Panc1 (cell line): ENCODE results near the gene KANK4. TPM values are rescaled to one million over a fixed set of nuclear protein-coding genes. Genes with fewer than 3 reads are reported as not detected.

Experiments used
- ATAC-seq: fragments of 200-7000 bp; cut with Tn5 transposase; 2 replicates; pipeline ENCODE4 v1.9.1; 2020; ENCODE audit warnings: mild to moderate bottlenecking, moderate library complexity
- BruUV-seq: library from RNA; stranded (reverse); fragments of 400-500 nt; replicated peaks from 2 replicates; lab custom pipeline; 2021; lab: Mats Ljungman, UMichigan
- CTCF ChIA-PET: fragments of 300-600 bp; sonication (Branson Sonifier 250); formaldehyde crosslinking; loops from one replicate; lab custom pipeline; 2022; ENCODE audit warnings: antibody characterized with exemption; lab: Charles Lee
- POLR2A ChIA-PET: fragments of 300-600 bp; sonication (Branson Sonifier 250); formaldehyde crosslinking; loops from one replicate; lab custom pipeline; 2022; ENCODE audit warnings: antibody characterized with exemption; lab: Charles Lee
- DNase-seq: peaks from one replicate; pipeline ENCODE4 v3.0.0-alpha.2; 2010; ENCODE audit warnings: low read depth, low spot score
- H3K27ac ChIP-seq: 2 replicates; pipeline ENCODE4 v1.5.1; 2011; ENCODE audit warnings: mild to moderate bottlenecking, low read length, inconsistent platforms
- H3K27me3 ChIP-seq: fragments of 200-500 bp; sonication (Bioruptor generic); 2 replicates; pipeline ENCODE4 v1.6.0; 2014; ENCODE audit warnings: low read length, inconsistent platforms; ENCODE audit not compliant: control insufficient read depth, insufficient read depth
- H3K36me3 ChIP-seq: fragments of 200-500 bp; sonication (Bioruptor generic); 2 replicates; pipeline ENCODE4 v1.5.1; 2014; ENCODE audit warnings: inconsistent platforms, mild to moderate bottlenecking, low read length, moderate library complexity; ENCODE audit not compliant: control insufficient read depth, insufficient read depth
- H3K4me1 ChIP-seq: 2 replicates; pipeline ENCODE4 v1.5.1; 2011; ENCODE audit warnings: inconsistent platforms, mild to moderate bottlenecking, low read length, moderate library complexity; ENCODE audit not compliant: control insufficient read depth, insufficient read depth
- H3K4me3 ChIP-seq, 2 experiments: 2 replicates each; pipeline ENCODE4 v1.5.1; 2011 to 2012; ENCODE audit warnings: low read depth in 2 of 2, low read length in 2 of 2, mild to moderate bottlenecking in 2 of 2, inconsistent platforms in 1 of 2, moderate library complexity in 1 of 2
- H3K9me3 ChIP-seq: fragments of 200-500 bp; sonication (Bioruptor generic); 2 replicates; pipeline ENCODE4 v1.5.1; 2014; ENCODE audit warnings: low read depth, mild to moderate bottlenecking, inconsistent platforms, low read length, moderate library complexity; ENCODE audit not compliant: control insufficient read depth, insufficient read depth
- POLR2AphosphoS5 ChIP-seq: IDR thresholded peaks from 2 replicates; pipeline ENCODE4 v1.6.1; 2012; ENCODE audit warnings: mild to moderate bottlenecking, low read depth, low read length, moderate library complexity
- REST ChIP-seq, 2 experiments: IDR thresholded peaks; 2 replicates each; pipeline ENCODE4 v1.6.1; 2011 to 2012; ENCODE audit warnings: low read depth in 2 of 2, control low read depth in 1 of 2, low read length in 1 of 2, mild to moderate bottlenecking in 1 of 2, moderate library complexity in 1 of 2; ENCODE audit not compliant: insufficient read depth in 1 of 2
- SIN3A ChIP-seq: IDR thresholded peaks from 2 replicates; pipeline ENCODE4 v1.6.1; 2012; ENCODE audit warnings: low read depth, mild to moderate bottlenecking, low read length, moderate library complexity, borderline replicate concordance; ENCODE audit not compliant: insufficient read depth
- TCF7L2 ChIP-seq: IDR thresholded peaks from 2 replicates; pipeline ENCODE4 v1.6.1; 2011; ENCODE audit warnings: mild to moderate bottlenecking, low read depth, low read length, inconsistent platforms
- in situ Hi-C: cut with HindIII; loops from 2 replicates; pipeline ENCODE4 v1.10.0; 2016; ENCODE audit warnings: low sequenced_read_pairs, low pct_unique_long_range_greater_than_20kb
- intact Hi-C: fragments of 100-400 bp; cut with micrococcal nuclease; formaldehyde crosslinking; loops from one replicate; pipeline ENCODE4 v1.10.0; 2022; ENCODE audit not compliant: unreplicated experiment
- total RNA-seq: library from RNA; stranded (reverse); gene quantifications from one replicate; pipeline ENCODE4 v1.2.1, GENCODE V29; 2021; ENCODE audit not compliant: unreplicated experiment
- TF ChIP-seq, protein P1 (sequence below): fragments of 450-650 bp; IDR thresholded peaks from 2 replicates; pipeline ENCODE4 v1.5.1; 2017; ENCODE audit warnings: mild to moderate bottlenecking

KANK4 gene
- total RNA-seq, 1 experiment from 2014 or later, result 0.18 TPM

- no peaks in the 10 kb centered on the region for H3K36me3 ChIP-seq
- no TSS peak for BruUV-seq
- no peaks in the 10 kb centered on the region for H3K27me3 ChIP-seq
- TF ChIP-seq SIN3A (no peak), TCF7L2 (no peak), POLR2AphosphoS5 (no peak), REST (IDR thresholded peaks at IDR 0.05; ENCODE audit: insufficient read depth in 1 of 2, low read depth in 2 of 2, low read length in 1 of 2) (no peak)
- TF ChIP-seq, protein P1, sequence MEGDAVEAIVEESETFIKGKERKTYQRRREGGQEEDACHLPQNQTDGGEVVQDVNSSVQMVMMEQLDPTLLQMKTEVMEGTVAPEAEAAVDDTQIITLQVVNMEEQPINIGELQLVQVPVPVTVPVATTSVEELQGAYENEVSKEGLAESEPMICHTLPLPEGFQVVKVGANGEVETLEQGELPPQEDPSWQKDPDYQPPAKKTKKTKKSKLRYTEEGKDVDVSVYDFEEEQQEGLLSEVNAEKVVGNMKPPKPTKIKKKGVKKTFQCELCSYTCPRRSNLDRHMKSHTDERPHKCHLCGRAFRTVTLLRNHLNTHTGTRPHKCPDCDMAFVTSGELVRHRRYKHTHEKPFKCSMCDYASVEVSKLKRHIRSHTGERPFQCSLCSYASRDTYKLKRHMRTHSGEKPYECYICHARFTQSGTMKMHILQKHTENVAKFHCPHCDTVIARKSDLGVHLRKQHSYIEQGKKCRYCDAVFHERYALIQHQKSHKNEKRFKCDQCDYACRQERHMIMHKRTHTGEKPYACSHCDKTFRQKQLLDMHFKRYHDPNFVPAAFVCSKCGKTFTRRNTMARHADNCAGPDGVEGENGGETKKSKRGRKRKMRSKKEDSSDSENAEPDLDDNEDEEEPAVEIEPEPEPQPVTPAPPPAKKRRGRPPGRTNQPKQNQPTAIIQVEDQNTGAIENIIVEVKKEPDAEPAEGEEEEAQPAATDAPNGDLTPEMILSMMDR, result no peak
- POLR2A ChIA-PET, result no interaction called here
- H3K9me3 ChIP-seq, result peaks cover 12% of the 10 kb centered on the region
- H3K4me1 ChIP-seq, result no peaks in the 10 kb centered on the region
- H3K27ac ChIP-seq, result no peak overlapping the region
- ATAC-seq (no peak), DNase-seq (no peak)
- CTCF ChIA-PET, result no interaction called here
- no peak overlapping the region for H3K4me3 ChIP-seq
- intact Hi-C loops, result no loop called here
- in situ Hi-C loops, result no loop called here
These were observed 111.1 kb downstream of the KANK4 start for GRCh38 chr1:62208087-62208486.

DNA sequence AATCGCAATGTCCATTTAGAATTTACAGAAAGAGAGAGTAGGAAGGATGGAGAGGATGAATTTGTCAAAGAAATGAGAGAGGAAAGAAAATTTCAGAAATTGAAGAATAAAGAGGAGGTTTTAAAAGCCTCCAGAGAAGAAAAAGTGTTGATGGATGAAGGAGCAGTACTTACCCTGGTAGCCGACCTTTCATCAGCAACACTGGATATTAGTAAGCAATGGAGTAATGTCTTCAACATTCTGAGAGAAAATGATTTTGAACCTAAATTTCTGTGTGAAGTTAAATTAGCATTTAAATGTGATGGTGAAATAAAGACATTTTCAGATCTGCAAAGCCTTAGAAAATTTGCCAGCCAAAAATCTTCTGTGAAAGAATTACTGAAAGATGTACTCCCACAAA is 112.0 kb downstream of the KANK4 start:
- CTCF ChIA-PET, result no interaction called here
- H3K27me3 ChIP-seq, result no peaks in the 10 kb centered on the region
- POLR2A ChIA-PET, result no interaction called here
- no peaks in the 10 kb centered on the region for H3K4me1 ChIP-seq
- no peaks in the 10 kb centered on the region for H3K36me3 ChIP-seq
- no peak overlapping the region for H3K4me3 ChIP-seq
- H3K27ac ChIP-seq, result no peak overlapping the region
- BruUV-seq, result no TSS peak
- intact Hi-C loops, result no loop called here
- in situ Hi-C loops, result no loop called here
- no peak for ATAC-seq
- TF ChIP-seq TCF7L2 (no peak), POLR2AphosphoS5 (no peak)
- DNase-seq, result no peak
- peaks cover 12% of the 10 kb centered on the region for H3K9me3 ChIP-seq

- Histone ChIP-seq H3K4me3 (no peak overlapping the region), H3K27me3 (no peaks in the 10 kb centered on the region; the same call in 1 of the 2 replicates), H3K9me3 (no peaks in the 10 kb centered on the region), H3K27ac (no peak overlapping the region), H3K4me1 (no peaks in the 10 kb centered on the region), H3K36me3 (no peaks in the 10 kb centered on the region)
- CTCF ChIA-PET, result interaction anchor here (0.7 kb wide), 1 partner anchor 204 kb away, joined by 5 read pairs; no protein-coding TSS in a partner anchor
- intact Hi-C loops, result no loop called here
- POLR2A ChIA-PET, result no interaction called here
- TF ChIP-seq REST (IDR thresholded peaks at IDR 0.05; ENCODE audit: insufficient read depth in 1 of 2, low read depth in 2 of 2, low read length in 1 of 2) (no peak), SIN3A (no peak), POLR2AphosphoS5 (no peak), TCF7L2 (no peak)
- TF ChIP-seq, protein P1, result no peak
- in situ Hi-C loops, result no loop called here
- no peak for ATAC-seq
- no peak for DNase-seq
- no TSS peak for BruUV-seq
These were observed 120.5 kb downstream of the KANK4 start for GRCh38 chr1:62198781-62199125.
